Measurements from ENCODE around the gene FBXO15.
A peak's percentile ranks its signal among the peaks of the same experiment; 100 is the strongest.

Gene FBXO15

GRCh38 chr18:74050807-74051206 lies 96.8 kb downstream of the FBXO15 start:
- DNase-seq, result no peak

GRCh38 chr18:74040459-74041332 lies 106.9 kb downstream of the FBXO15 start:
- DNase-seq, result peak in 1 of 2 experiments; percentile 17

GRCh38 chr18:74040008-74040407 lies 107.6 kb downstream of the FBXO15 start:
- DNase-seq, result no peak

- DNase-seq, result no peak
Measured at GRCh38 chr18:74029161-74029560, 118.5 kb downstream of the FBXO15 start.
